ENCODE measurements around the gene GRWD1. TPM values are rescaled to one million over a fixed set of nuclear protein-coding genes. Genes with fewer than 3 reads are reported as not detected.

GRWD1 gene
- total RNA-seq, 1 donor from 2014 or later: 38.4 TPM

GRCh38 chr19:48428670-48429069 lies 17.1 kb upstream of the GRWD1 start:
- no peaks in the 10 kb centered on the region for H3K36me3 Mint-ChIP-seq (ENCODE audit: unreplicated experiment)
- H3K9me3 Mint-ChIP-seq (ENCODE audit: unreplicated experiment): peaks cover 4% of the 10 kb centered on the region
- no peak overlapping the region for H3K4me3 Mint-ChIP-seq (ENCODE audit: unreplicated experiment)
- H3K27ac Mint-ChIP-seq (ENCODE audit: unreplicated experiment): no peak overlapping the region
- no peaks in the 10 kb centered on the region for H3K27me3 Mint-ChIP-seq (ENCODE audit: unreplicated experiment)
- no peak for DNase-seq (ENCODE audit: extremely low spot score, unreplicated experiment)
- TF ChIP-seq CTCF (IDR thresholded peaks at IDR 0.05): no peak
- H3K4me1 Mint-ChIP-seq (ENCODE audit: unreplicated experiment): peaks cover 14% of the 10 kb centered on the region

GRCh38 chr19:48433337-48433736 lies 12.4 kb upstream of the GRWD1 start:
- DNase-seq (ENCODE audit: extremely low spot score, unreplicated experiment): no peak
- Mint-ChIP-seq H3K27ac (ENCODE audit: unreplicated experiment) (no peak overlapping the region), H3K27me3 (ENCODE audit: unreplicated experiment) (no peaks in the 10 kb centered on the region), H3K4me3 (ENCODE audit: unreplicated experiment) (no peak overlapping the region), H3K9me3 (ENCODE audit: unreplicated experiment) (peaks cover 4% of the 10 kb centered on the region), H3K4me1 (ENCODE audit: unreplicated experiment) (peaks cover 7% of the 10 kb centered on the region), H3K36me3 (ENCODE audit: unreplicated experiment) (no peaks in the 10 kb centered on the region)
- no peak for TF ChIP-seq CTCF (IDR thresholded peaks at IDR 0.05)

- TF ChIP-seq CTCF (IDR thresholded peaks at IDR 0.05): no peak
- no peak for DNase-seq (ENCODE audit: extremely low spot score, unreplicated experiment)
- no peak overlapping the region for H3K4me3 Mint-ChIP-seq (ENCODE audit: unreplicated experiment)
- H3K4me1 Mint-ChIP-seq (ENCODE audit: unreplicated experiment): peaks cover 7% of the 10 kb centered on the region
- no peaks in the 10 kb centered on the region for H3K36me3 Mint-ChIP-seq (ENCODE audit: unreplicated experiment)
- no peaks in the 10 kb centered on the region for H3K27me3 Mint-ChIP-seq (ENCODE audit: unreplicated experiment)
- no peaks in the 10 kb centered on the region for H3K9me3 Mint-ChIP-seq (ENCODE audit: unreplicated experiment)
- no peak overlapping the region for H3K27ac Mint-ChIP-seq (ENCODE audit: unreplicated experiment)
These were observed 9.2 kb upstream of the GRWD1 start for GRCh38 chr19:48436586-48436985.

- Mint-ChIP-seq H3K36me3 (ENCODE audit: unreplicated experiment) (peaks cover 2% of the 10 kb centered on the region), H3K4me1 (ENCODE audit: unreplicated experiment) (peaks cover 20% of the 10 kb centered on the region), H3K27ac (ENCODE audit: unreplicated experiment) (no peak overlapping the region), H3K27me3 (ENCODE audit: unreplicated experiment) (no peaks in the 10 kb centered on the region), H3K9me3 (ENCODE audit: unreplicated experiment) (no peaks in the 10 kb centered on the region), H3K4me3 (ENCODE audit: unreplicated experiment) (no peak overlapping the region)
- no peak for DNase-seq (ENCODE audit: extremely low spot score, unreplicated experiment)
- TF ChIP-seq CTCF (IDR thresholded peaks at IDR 0.05): no peak
These were observed 4.3 kb upstream of the GRWD1 start for GRCh38 chr19:48441360-48442050.

GRCh38 chr19:48442116-48443035 lies 3.4 kb upstream of the GRWD1 start:
- no peak for TF ChIP-seq CTCF (IDR thresholded peaks at IDR 0.05)
- Mint-ChIP-seq H3K27me3 (ENCODE audit: unreplicated experiment) (no peaks in the 10 kb centered on the region), H3K36me3 (ENCODE audit: unreplicated experiment) (peaks cover 2% of the 10 kb centered on the region), H3K4me1 (ENCODE audit: unreplicated experiment) (peaks cover 19% of the 10 kb centered on the region), H3K4me3 (ENCODE audit: unreplicated experiment) (no peak overlapping the region), H3K9me3 (ENCODE audit: unreplicated experiment) (no peaks in the 10 kb centered on the region), H3K27ac (ENCODE audit: unreplicated experiment) (no peak overlapping the region)
- DNase-seq (ENCODE audit: extremely low spot score, unreplicated experiment): no peak
